Hypothalamus (tissue), 51 donors: ENCODE results near the gene PAX8.

Experiments
- DNase-seq, 51 donors: peaks; one replicate each; lab custom pipeline; 2025; lab: John Stamatoyannopoulos, UW

The PAX8 gene

GRCh38 chr2:113187771-113188170, 91.0 kb downstream of the PAX8 start:
- no peak for DNase-seq

- DNase-seq = no peak
Observed at GRCh38 chr2:113186433-113186796, 92.3 kb downstream of the PAX8 start.

- DNase-seq = peak in 22 of 51 donors; percentile 6 to 70 (median 36)
Observed at GRCh38 chr2:113185664-113186432, 92.9 kb downstream of the PAX8 start.

- no peak for DNase-seq
Observed at GRCh38 chr2:113184531-113185230, 94.0 kb downstream of the PAX8 start.

GRCh38 chr2:113183703-113184102, 95.0 kb downstream of the PAX8 start:
- no peak for DNase-seq

GRCh38 chr2:113183264-113183663, 95.5 kb downstream of the PAX8 start:
- no peak for DNase-seq

- no peak for DNase-seq
Observed at GRCh38 chr2:113182471-113183260, 96.1 kb downstream of the PAX8 start.

- DNase-seq = peak in 4 of 51 donors; percentile 10 to 18 (median 14)
Observed at GRCh38 chr2:113181258-113182051, 97.3 kb downstream of the PAX8 start.

GRCh38 chr2:113180131-113180946, 98.4 kb downstream of the PAX8 start:
- no peak for DNase-seq

GRCh38 chr2:113179446-113180045, 99.2 kb downstream of the PAX8 start:
- no peak for DNase-seq

- DNase-seq = no peak
Observed at GRCh38 chr2:113178891-113179290, 99.8 kb downstream of the PAX8 start.

GRCh38 chr2:113178069-113178746, 100.5 kb downstream of the PAX8 start:
- no peak for DNase-seq

- DNase-seq = no peak
Observed at GRCh38 chr2:113176696-113177355, 101.9 kb downstream of the PAX8 start.

GRCh38 chr2:113175736-113176695, 102.7 kb downstream of the PAX8 start:
- no peak for DNase-seq

- no peak for DNase-seq
Observed at GRCh38 chr2:113175042-113175628, 103.6 kb downstream of the PAX8 start.

GRCh38 chr2:113174376-113174750, 104.4 kb downstream of the PAX8 start:
- no peak for DNase-seq
